Peyer's patch (tissue), 4 donors: ENCODE data around the gene KANSL3. TPM values are rescaled to one million over a fixed set of nuclear protein-coding genes. Genes with fewer than 3 reads are reported as not detected.

Experiments
- DNase-seq, 3 donors: peaks; one replicate each; pipeline ENCODE4 v3.0.0-alpha.2; 2017 to 2019
- H3K27ac ChIP-seq, 4 donors: fragments of 200-600 bp; sonication (generic); one replicate each; pipeline ENCODE4 v1.5.1; 2016 to 2019
- H3K27me3 ChIP-seq, 2 donors: fragments of 200-600 bp; sonication (generic); one replicate each; pipeline ENCODE4 v1.5.1; 2019
- H3K36me3 ChIP-seq, 3 donors: fragments of 200-600 bp; sonication (generic); one replicate each; pipeline ENCODE4 v1.5.1; 2016 to 2019
- H3K4me1 ChIP-seq, 4 donors: fragments of 200-600 bp; sonication (generic); one replicate each; pipeline ENCODE4 v1.5.1; 2016 to 2019
- H3K4me3 ChIP-seq, 4 donors: fragments of 200-600 bp; sonication (generic); 1 replicate in 3 of 4; 2 replicates in 1 of 4; pipeline ENCODE4 v1.5.1; 2016 to 2019; ENCODE audit warnings: mild to moderate bottlenecking in 1 of 4
- H3K9me3 ChIP-seq, 4 donors: fragments of 200-600 bp; sonication (generic); one replicate each; pipeline ENCODE4 v1.5.1; 2016 to 2019; ENCODE audit warnings: mild to moderate bottlenecking in 1 of 4
- POLR2A ChIP-seq, 2 donors: fragments of 450-650 bp; IDR thresholded peaks; one replicate each; pipeline ENCODE4 v1.5.1; 2017; ENCODE audit warnings: antibody characterized with exemption in 2 of 2, mild to moderate bottlenecking in 2 of 2, moderate library complexity in 2 of 2
- total RNA-seq, 4 donors: library from RNA; depleted of rRNA; stranded (reverse); fragments of >200 nt; gene quantifications; one replicate each; pipeline ENCODE4 v1.1.0, GENCODE V29; 2016
- TF ChIP-seq, protein P1 (sequence below), 6 experiments: fragments of 450-650 bp in 4 of 6; fragments of 200-600 bp in 2 of 6; sonication (generic) in 1 of 6; IDR thresholded peaks; one replicate each; pipeline ENCODE4 v1.5.1; 2017 to 2019; ENCODE audit warnings: antibody characterized with exemption in 6 of 6, mild to moderate bottlenecking in 3 of 6, moderate library complexity in 1 of 6

KANSL3 gene
- total RNA-seq, 4 donors from 2014 or later = 31.5 to 69.2 (median 59.6) TPM

DNA sequence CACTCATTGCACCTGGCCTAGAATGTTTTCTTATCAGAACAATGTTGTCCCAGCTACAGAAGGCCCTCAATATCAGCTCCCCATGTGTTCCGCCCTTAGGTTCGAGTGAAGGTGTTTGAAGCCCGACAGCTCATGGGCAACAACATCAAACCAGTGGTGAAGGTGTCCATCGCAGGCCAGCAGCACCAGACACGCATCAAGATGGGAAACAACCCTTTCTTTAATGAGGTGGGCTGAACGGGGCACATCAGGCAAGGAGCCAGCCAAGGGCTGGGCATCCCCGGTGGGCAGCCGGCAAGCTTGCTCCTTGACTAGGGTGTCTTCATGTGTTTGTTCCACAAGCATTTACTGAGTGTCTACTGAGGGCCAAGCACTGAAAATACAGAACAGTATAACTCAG lies 13.7 kb upstream of the KANSL3 start:
- H3K36me3 ChIP-seq = no peaks in the 10 kb centered on the region
- no peaks in the 10 kb centered on the region for H3K9me3 ChIP-seq
- H3K4me3 ChIP-seq = no peak overlapping the region
- no peak overlapping the region for H3K27ac ChIP-seq
- TF ChIP-seq POLR2A (IDR thresholded peaks at IDR 0.05) = no peak
- TF ChIP-seq, protein P1, sequence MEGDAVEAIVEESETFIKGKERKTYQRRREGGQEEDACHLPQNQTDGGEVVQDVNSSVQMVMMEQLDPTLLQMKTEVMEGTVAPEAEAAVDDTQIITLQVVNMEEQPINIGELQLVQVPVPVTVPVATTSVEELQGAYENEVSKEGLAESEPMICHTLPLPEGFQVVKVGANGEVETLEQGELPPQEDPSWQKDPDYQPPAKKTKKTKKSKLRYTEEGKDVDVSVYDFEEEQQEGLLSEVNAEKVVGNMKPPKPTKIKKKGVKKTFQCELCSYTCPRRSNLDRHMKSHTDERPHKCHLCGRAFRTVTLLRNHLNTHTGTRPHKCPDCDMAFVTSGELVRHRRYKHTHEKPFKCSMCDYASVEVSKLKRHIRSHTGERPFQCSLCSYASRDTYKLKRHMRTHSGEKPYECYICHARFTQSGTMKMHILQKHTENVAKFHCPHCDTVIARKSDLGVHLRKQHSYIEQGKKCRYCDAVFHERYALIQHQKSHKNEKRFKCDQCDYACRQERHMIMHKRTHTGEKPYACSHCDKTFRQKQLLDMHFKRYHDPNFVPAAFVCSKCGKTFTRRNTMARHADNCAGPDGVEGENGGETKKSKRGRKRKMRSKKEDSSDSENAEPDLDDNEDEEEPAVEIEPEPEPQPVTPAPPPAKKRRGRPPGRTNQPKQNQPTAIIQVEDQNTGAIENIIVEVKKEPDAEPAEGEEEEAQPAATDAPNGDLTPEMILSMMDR (IDR thresholded peaks at IDR 0.05) = no peak
- H3K27me3 ChIP-seq = no peaks in the 10 kb centered on the region
- no peak for DNase-seq
- no peaks in the 10 kb centered on the region for H3K4me1 ChIP-seq

DNA sequence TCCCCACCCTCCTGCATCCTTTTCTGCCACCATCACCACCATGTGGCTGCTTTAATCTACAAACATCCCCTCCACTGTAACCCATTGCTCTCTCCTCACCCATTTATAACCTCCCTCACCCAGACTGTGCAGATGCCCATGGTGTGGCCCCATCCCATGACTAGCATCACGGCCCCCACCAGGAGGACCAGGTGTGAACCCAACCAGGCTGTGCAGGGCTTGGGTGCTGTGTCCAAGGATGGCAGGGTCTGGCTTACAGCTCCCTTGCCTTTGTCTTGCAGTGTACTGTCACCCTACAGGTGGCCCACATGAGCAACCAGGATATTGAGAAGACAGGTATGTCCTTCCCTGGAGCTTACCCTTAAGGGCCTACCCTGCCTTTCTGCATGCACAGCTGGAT lies 11.2 kb upstream of the KANSL3 start:
- no peak overlapping the region for H3K27ac ChIP-seq
- DNase-seq = peak in 1 of 3 donors; percentile 11

GRCh38 chr2:96648306-96648930 lies 10.3 kb upstream of the KANSL3 start:
- peak in 1 of 3 donors; percentile 29 for DNase-seq
- Histone ChIP-seq H3K27me3 (no peaks in the 10 kb centered on the region), H3K27ac (no peak overlapping the region), H3K4me1 (no peaks in the 10 kb centered on the region), H3K9me3 (no peaks in the 10 kb centered on the region), H3K36me3 (no peaks in the 10 kb centered on the region), H3K4me3 (no peak overlapping the region)
- TF ChIP-seq, protein P1 (IDR thresholded peaks at IDR 0.05) = no peak
- TF ChIP-seq POLR2A (IDR thresholded peaks at IDR 0.05) = no peak

More for the DNA sequence above, 11.2 kb upstream of the KANSL3 start:
- H3K4me1 ChIP-seq = no peaks in the 10 kb centered on the region
- TF ChIP-seq, protein P1 (IDR thresholded peaks at IDR 0.05) = no peak
- no peak for TF ChIP-seq POLR2A (IDR thresholded peaks at IDR 0.05)
- no peaks in the 10 kb centered on the region for H3K36me3 ChIP-seq
- no peaks in the 10 kb centered on the region for H3K9me3 ChIP-seq
- H3K27me3 ChIP-seq = no peaks in the 10 kb centered on the region
- H3K4me3 ChIP-seq = no peak overlapping the region

DNA sequence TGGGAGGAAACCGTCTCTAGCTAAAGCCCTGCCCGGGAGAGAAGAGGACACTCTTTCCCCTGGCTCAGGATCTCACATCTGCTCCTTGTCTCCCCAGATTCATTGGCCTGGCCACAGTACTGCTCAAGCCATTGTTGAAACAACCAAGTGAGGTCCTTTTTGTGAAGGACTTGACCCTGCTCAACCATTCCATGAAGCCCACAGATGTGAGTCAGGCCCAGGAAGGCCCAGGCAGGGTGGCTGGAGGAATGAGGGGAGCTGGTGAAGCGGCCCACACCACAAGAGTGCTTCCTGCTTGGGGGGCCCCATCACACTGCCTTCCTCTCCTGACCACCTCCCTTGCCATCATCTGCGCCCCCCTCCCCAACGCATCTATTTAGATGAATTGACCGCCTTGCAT lies 9.6 kb upstream of the KANSL3 start:
- TF ChIP-seq, protein P1 (IDR thresholded peaks at IDR 0.05) = no peak
- Histone ChIP-seq H3K9me3 (no peaks in the 10 kb centered on the region), H3K4me3 (no peak overlapping the region), H3K27me3 (no peaks in the 10 kb centered on the region), H3K27ac (no peak overlapping the region), H3K36me3 (no peaks in the 10 kb centered on the region), H3K4me1 (no peaks in the 10 kb centered on the region)
- no peak for DNase-seq

GRCh38 chr2:96642564-96643360 lies 4.7 kb upstream of the KANSL3 start, which contains the start of gene FER1L5:
Gene FER1L5, plus strand, starts transcription at chr2:96642764. Its CDS starts 73 bp downstream, at chr2:96642837.
- Histone ChIP-seq H3K27me3 (no peaks in the 10 kb centered on the region), H3K27ac (peak within 1 kb of the TSS in 1 of 4 donors; percentile 1), H3K9me3 (no peaks in the 10 kb centered on the region), H3K4me3 (no peak within 1 kb of the TSS), H3K4me1 (no peaks in the 10 kb centered on the region), H3K36me3 (no peaks in the 10 kb centered on the region)
- TF ChIP-seq, protein P1 (IDR thresholded peaks at IDR 0.05) = no peak
- no peak for TF ChIP-seq POLR2A (IDR thresholded peaks at IDR 0.05)
- DNase-seq = no peak
